Testis (tissue), 3 donors: ENCODE measurements around the gene ZNF414. TPM values are rescaled to one million over a fixed set of nuclear protein-coding genes. Genes with fewer than 3 reads are reported as not detected.

ENCODE experiments used
- DNase-seq: peaks from one replicate; pipeline ENCODE4 v3.0.0-alpha.2; 2019
- H3K27ac ChIP-seq, 2 donors: fragments of 200-600 bp; sonication (generic); one replicate each; pipeline ENCODE4 v1.5.1; 2019
- H3K27me3 ChIP-seq: fragments of 200-600 bp; sonication (generic); one replicate; pipeline ENCODE4 v1.5.1; 2019
- H3K36me3 ChIP-seq: fragments of 200-600 bp; sonication (generic); one replicate; pipeline ENCODE4 v1.5.1; 2017; ENCODE audit warnings: low read depth; ENCODE audit errors: missing control alignments
- H3K4me1 ChIP-seq: fragments of 200-600 bp; sonication (generic); one replicate; pipeline ENCODE4 v1.5.1; 2019
- H3K4me3 ChIP-seq, 2 donors: fragments of 200-600 bp; sonication (generic); one replicate each; pipeline ENCODE4 v1.5.1; 2017 to 2019
- H3K9me3 ChIP-seq: fragments of 200-600 bp; sonication (generic); one replicate; pipeline ENCODE4 v1.5.1; 2017
- CTCF ChIP-seq, 3 experiments: fragments of 450-650 bp in 2 of 3; fragments of 200-600 bp in 1 of 3; sonication (generic) in 1 of 3; IDR thresholded peaks; one replicate each; pipeline ENCODE4 v1.5.1; 2016 to 2019; ENCODE audit warnings: antibody characterized with exemption in 3 of 3, mild to moderate bottlenecking in 2 of 3, moderate library complexity in 1 of 3
- POLR2A ChIP-seq: fragments of 450-650 bp; IDR thresholded peaks from one replicate; pipeline ENCODE4 v1.6.1; 2017; ENCODE audit warnings: antibody characterized with exemption, mild to moderate bottlenecking, moderate library complexity
- WGBS, 2 donors: methylation state at CpG; one replicate each; pipeline ENCODE4 v1.1.5; 2018; 5-methylcytosine and 5-hydroxymethylcytosine counted together
- intact Hi-C: fragments of 100-400 bp; cut with DNase I; formaldehyde crosslinking; loops from one replicate; pipeline ENCODE4 v1.15.1; 2023; ENCODE audit warnings: low total_unique reads
- polyA plus RNA-seq: library from polyadenylated mRNA; stranded (reverse); fragments of 350-450 nt; fragmentation: Illumina TruSeq; extraction: RNeasy Lipid Tissue Mini Kit (QIAGEN cat#74804); gene quantifications from one replicate; pipeline ENCODE4 v1.2.3, GENCODE V29; 2014; ENCODE audit warnings: low read depth, low replicate concordance; ENCODE audit not compliant: insufficient read depth
- total RNA-seq, 2 donors: library from RNA; depleted of rRNA; stranded (reverse); fragments of >200 nt; gene quantifications; one replicate each; pipeline ENCODE4 v1.2.3, GENCODE V29; 2016

ZNF414 gene
- total and polyA plus RNA-seq, 3 donors from 2014 or later: 33.9 to 46.8 (median 35.8) TPM

DNA sequence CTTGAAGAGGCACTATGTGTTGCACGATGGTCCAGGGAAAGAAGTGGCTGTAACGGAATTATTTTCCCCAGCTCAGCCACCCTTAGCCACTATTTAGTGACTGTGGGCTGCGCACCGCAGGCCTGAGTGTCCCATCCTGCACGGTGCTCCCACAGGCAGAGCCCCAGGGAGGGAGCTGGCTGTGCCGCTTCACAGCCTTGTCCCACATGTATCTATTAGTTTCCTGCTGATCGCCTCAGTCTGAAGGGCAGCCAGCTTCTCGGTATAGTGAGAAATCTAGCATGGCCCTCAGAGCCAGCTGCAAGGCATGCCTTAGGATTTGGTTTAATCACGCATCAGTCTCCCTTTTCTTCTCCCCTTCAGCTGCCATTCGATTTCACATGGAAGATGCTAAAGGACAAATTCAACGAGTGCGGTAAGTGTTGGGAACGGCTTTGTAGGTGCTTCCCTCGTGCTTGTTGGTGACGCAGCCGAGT is 27.3 kb downstream of the ZNF414 start:
- Histone ChIP-seq H3K4me3 (no peak overlapping the region), H3K27me3 (no peaks in the 10 kb centered on the region), H3K9me3 (no peaks in the 10 kb centered on the region), H3K4me1 (no peaks in the 10 kb centered on the region), H3K27ac (no peak overlapping the region), H3K36me3 (no peaks in the 10 kb centered on the region)
- TF ChIP-seq CTCF (IDR thresholded peaks at IDR 0.05) (no peak), POLR2A (no peak)
- intact Hi-C loops: no loop called here
- DNase-seq: no peak
- 90 to 91% methylated on average over 15 to 16 of the region's 16 CpGs for whole genome bisulfite sequencing, 2 donors

DNA sequence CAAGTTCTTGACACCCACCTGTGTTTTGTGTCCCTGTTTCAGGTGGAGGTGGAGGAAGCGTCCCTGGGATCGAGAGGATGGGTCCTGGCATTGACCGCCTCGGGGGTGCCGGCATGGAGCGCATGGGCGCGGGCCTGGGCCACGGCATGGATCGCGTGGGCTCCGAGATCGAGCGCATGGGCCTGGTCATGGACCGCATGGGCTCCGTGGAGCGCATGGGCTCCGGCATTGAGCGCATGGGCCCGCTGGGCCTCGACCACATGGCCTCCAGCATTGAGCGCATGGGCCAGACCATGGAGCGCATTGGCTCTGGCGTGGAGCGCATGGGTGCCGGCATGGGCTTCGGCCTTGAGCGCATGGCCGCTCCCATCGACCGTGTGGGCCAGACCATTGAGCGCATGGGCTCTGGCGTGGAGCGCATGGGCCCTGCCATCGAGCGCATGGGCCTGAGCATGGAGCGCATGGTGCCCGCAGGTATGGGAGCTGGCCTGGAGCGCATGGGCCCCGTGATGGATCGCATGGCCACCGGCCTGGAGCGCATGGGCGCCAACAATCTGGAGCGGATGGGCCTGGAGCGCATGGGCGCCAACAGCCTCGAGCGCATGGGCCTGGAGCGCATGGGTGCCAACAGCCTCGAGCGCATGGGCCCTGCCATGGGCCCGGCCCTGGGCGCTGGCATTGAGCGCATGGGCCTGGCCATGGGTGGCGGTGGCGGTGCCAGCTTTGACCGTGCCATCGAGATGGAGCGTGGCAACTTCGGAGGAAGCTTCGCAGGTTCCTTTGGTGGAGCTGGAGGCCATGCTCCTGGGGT is 28.2 kb downstream of the ZNF414 start:
- WGBS, 2 donors: 96 to 98% methylated on average over 23 to 62 of the region's 62 CpGs
- Histone ChIP-seq H3K36me3 (no peaks in the 10 kb centered on the region), H3K4me1 (peaks cover 6% of the 10 kb centered on the region), H3K4me3 (no peak overlapping the region), H3K27ac (no peak overlapping the region), H3K27me3 (no peaks in the 10 kb centered on the region), H3K9me3 (no peaks in the 10 kb centered on the region)
- intact Hi-C loops: no loop called here
- no peak for DNase-seq
- TF ChIP-seq CTCF (IDR thresholded peaks at IDR 0.05) (no peak), POLR2A (no peak)

- 86% methylated on average over 15 to 18 of the region's 18 CpGs for WGBS, 2 donors
- no peaks in the 10 kb centered on the region for H3K36me3 ChIP-seq
- H3K4me3 ChIP-seq: no peak overlapping the region
- H3K9me3 ChIP-seq: no peaks in the 10 kb centered on the region
- TF ChIP-seq CTCF (IDR thresholded peaks at IDR 0.05): no peak
- TF ChIP-seq POLR2A: no peak
- H3K27me3 ChIP-seq: no peaks in the 10 kb centered on the region
- intact Hi-C loops: no loop called here
- peak; percentile 48 for DNase-seq
- no peak overlapping the region for H3K27ac ChIP-seq
- peaks cover 6% of the 10 kb centered on the region for H3K4me1 ChIP-seq
Measured at GRCh38 chr19:8484331-8484894, 29.6 kb downstream of the ZNF414 start.

GRCh38 chr19:8483165-8483564 is 30.8 kb downstream of the ZNF414 start:
- no peak for DNase-seq
- intact Hi-C loops: no loop called here
- WGBS, 2 donors: 65 to 78% methylated on average over 8 of the region's 8 CpGs
- H3K27me3 ChIP-seq: no peaks in the 10 kb centered on the region
- no peak for TF ChIP-seq POLR2A
- no peak for TF ChIP-seq CTCF (IDR thresholded peaks at IDR 0.05)
- peaks cover 6% of the 10 kb centered on the region for H3K4me1 ChIP-seq
- no peak overlapping the region for H3K27ac ChIP-seq
- H3K9me3 ChIP-seq: no peaks in the 10 kb centered on the region
- H3K4me3 ChIP-seq: no peak overlapping the region
- no peaks in the 10 kb centered on the region for H3K36me3 ChIP-seq
